Activated CD8-positive, alpha-beta T cell treated with anti-CD3 and anti-CD28 coated beads for 36 hours (primary cell): Measurements from ENCODE around the gene GPX5. TPM values are rescaled to one million over a fixed set of nuclear protein-coding genes. Genes with fewer than 3 reads are reported as not detected.
"Not testable (repeated sequence)": the region's sequence is repeated elsewhere in the genome, so short reads cannot be mapped to it uniquely, and the experiment has no call there.

Experiments
- ATAC-seq: fragments of 200-7000 bp; cut with Tn5 transposase; one replicate; pipeline ENCODE4 v1.10.0; 2021; ENCODE audit warnings: mild to moderate bottlenecking, moderate library complexity
- CTCF ChIA-PET: fragments of 350-600 bp; sonication (Branson Sonifier 250); formaldehyde crosslinking; loops from one replicate; lab custom pipeline; 2021; ENCODE audit warnings: antibody characterized with exemption; lab: Charles Lee
- POLR2A ChIA-PET: fragments of 350-600 bp; sonication (Branson Sonifier 250); formaldehyde crosslinking; loops from one replicate; lab custom pipeline; 2021; ENCODE audit warnings: antibody characterized with exemption; lab: Charles Lee
- DNase-seq: peaks from one replicate; pipeline ENCODE4 v3.0.0-alpha.2; 2020
- H3K27ac Mint-ChIP-seq: one replicate; pipeline ENCODE4 v1.8.0; 2021; ENCODE audit warnings: mild to moderate bottlenecking, mixed read lengths
- H3K27me3 Mint-ChIP-seq: one replicate; pipeline ENCODE4 v1.8.0; 2021; ENCODE audit warnings: mixed read lengths
- H3K36me3 Mint-ChIP-seq: one replicate; pipeline ENCODE4 v1.8.0; 2021; ENCODE audit warnings: low read depth, mixed read lengths
- H3K4me1 Mint-ChIP-seq: one replicate; pipeline ENCODE4 v1.8.0; 2021; ENCODE audit warnings: low read depth, mixed read lengths
- H3K4me3 Mint-ChIP-seq: one replicate; pipeline ENCODE4 v1.8.0; 2021; ENCODE audit warnings: mild to moderate bottlenecking, moderate library complexity, mixed read lengths
- H3K9me3 Mint-ChIP-seq: one replicate; pipeline ENCODE4 v1.8.0; 2021; ENCODE audit warnings: mixed read lengths
- intact Hi-C: fragments of 100-400 bp; cut with micrococcal nuclease; formaldehyde crosslinking; loops from one replicate; pipeline ENCODE4 v1.10.0; 2022
- total RNA-seq, 2 experiments: library from RNA; stranded (reverse); gene quantifications; one replicate each; pipeline ENCODE4 v1.2.3, GENCODE V29; 2021
- TF ChIP-seq, protein P1 (sequence below): fragments of 200-600 bp; IDR thresholded peaks from one replicate; pipeline ENCODE4 v1.8.0; 2022; ENCODE audit warnings: antibody characterized with exemption, mild to moderate bottlenecking

GPX5 gene
- total RNA-seq, 2 experiments from 2014 or later, result not detected

DNA sequence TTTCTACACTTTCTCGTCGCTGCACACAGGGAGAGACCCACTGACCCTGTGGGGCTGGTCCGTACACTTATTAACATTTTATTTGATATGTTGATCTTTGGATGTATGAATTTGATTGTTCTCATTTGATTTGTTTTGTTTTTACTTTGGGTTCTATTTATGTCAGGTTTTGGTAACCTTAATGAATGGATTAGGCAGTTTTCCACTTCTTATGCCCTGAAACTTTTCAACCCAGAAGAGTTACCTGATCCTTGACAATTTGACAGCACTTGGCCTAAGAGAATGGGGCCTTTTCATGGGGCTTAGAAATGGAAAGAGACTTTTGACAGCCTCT, 33.7 kb upstream of the GPX5 start:
- ChIA-PET CTCF (no interaction called here), POLR2A (no interaction called here)
- no peak for DNase-seq
- Mint-ChIP-seq H3K4me1 (peaks cover 25% of the 10 kb centered on the region), H3K27me3 (peaks cover 49% of the 10 kb centered on the region), H3K9me3 (no peaks in the 10 kb centered on the region), H3K36me3 (no peaks in the 10 kb centered on the region), H3K4me3 (no peak overlapping the region), H3K27ac (no peak overlapping the region)
- intact Hi-C loops, result loop anchor here (10.0 kb wide), 1 partner anchor 193 kb away; no protein-coding TSS in a partner anchor
- ATAC-seq, result no peak
- TF ChIP-seq, protein P1, sequence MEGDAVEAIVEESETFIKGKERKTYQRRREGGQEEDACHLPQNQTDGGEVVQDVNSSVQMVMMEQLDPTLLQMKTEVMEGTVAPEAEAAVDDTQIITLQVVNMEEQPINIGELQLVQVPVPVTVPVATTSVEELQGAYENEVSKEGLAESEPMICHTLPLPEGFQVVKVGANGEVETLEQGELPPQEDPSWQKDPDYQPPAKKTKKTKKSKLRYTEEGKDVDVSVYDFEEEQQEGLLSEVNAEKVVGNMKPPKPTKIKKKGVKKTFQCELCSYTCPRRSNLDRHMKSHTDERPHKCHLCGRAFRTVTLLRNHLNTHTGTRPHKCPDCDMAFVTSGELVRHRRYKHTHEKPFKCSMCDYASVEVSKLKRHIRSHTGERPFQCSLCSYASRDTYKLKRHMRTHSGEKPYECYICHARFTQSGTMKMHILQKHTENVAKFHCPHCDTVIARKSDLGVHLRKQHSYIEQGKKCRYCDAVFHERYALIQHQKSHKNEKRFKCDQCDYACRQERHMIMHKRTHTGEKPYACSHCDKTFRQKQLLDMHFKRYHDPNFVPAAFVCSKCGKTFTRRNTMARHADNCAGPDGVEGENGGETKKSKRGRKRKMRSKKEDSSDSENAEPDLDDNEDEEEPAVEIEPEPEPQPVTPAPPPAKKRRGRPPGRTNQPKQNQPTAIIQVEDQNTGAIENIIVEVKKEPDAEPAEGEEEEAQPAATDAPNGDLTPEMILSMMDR, result no peak

DNA sequence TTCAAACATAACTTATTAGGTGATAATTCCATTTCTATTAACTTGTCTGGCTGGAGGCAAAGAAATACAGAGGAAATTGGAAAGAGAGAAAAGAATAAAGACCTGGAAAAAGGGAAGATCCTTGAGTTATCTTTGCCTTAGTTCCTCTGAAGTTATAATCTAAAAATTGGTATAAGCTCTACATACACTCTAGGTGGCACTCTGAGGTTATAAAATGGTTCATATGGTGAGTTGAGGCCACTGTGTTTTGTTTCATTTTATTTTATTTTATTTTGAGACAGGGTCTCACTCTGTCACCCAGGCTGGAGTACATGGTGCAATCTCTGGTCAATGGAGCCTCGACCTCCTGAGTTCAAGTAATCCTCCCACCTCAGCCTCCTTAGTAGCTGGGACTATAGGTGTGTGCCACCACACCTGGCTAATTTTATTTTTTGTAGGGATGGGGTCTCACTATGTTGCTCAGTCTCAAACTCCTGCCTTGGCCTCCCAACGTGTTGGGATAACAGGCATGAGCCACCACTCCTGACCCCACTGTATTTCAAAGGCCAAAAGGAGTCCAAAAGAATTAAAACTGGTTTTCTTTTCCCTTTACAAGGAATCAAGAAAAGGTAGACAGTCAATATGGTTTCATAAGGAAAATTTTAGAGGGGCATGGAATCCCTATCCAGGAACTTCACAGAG, 29.4 kb upstream of the GPX5 start:
- peaks cover 23% of the 10 kb centered on the region for H3K27me3 Mint-ChIP-seq
- H3K27ac Mint-ChIP-seq, result no peak overlapping the region
- H3K4me1 Mint-ChIP-seq, result peaks cover 4% of the 10 kb centered on the region
- ATAC-seq, result no peak
- CTCF ChIA-PET, result interaction anchor here (0.6 to 1.7 kb wide), 7 partner anchors 12 to 189 kb away, joined by 3 to 5 read pairs (median 3); no protein-coding TSS in a partner anchor
- TF ChIP-seq, protein P1, result peak; percentile 51
- no peak for DNase-seq
- H3K36me3 Mint-ChIP-seq, result no peaks in the 10 kb centered on the region
- H3K9me3 Mint-ChIP-seq, result no peaks in the 10 kb centered on the region
- no peak overlapping the region for H3K4me3 Mint-ChIP-seq
- POLR2A ChIA-PET, result interaction anchor here (0.6 to 1.1 kb wide), 2 partner anchors 10 to 742 kb away, joined by 3 to 6 read pairs; no protein-coding TSS in a partner anchor
- intact Hi-C loops, result loop anchor here (10.0 kb wide), 1 partner anchor 189 kb away; no protein-coding TSS in a partner anchor

DNA sequence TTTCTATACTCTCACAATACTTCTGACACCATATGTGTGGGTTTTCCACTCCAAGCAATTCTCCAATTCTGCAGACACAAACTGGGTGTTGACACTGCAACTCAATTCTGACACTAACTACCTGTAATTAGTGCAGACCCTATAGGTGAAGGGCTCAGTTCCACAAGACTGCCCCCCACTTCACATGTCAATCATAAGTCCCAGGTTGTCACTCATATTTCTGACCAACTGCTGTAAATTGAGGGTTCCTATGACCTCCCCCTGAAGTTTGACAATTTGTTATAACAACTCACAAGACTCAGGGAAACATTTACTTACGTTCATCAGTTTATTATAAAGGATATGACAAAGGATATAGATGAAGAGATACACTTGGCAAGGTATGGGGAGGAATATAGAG, 28.4 kb upstream of the GPX5 start:
- H3K4me1 Mint-ChIP-seq, result no peaks in the 10 kb centered on the region
- no peak overlapping the region for H3K27ac Mint-ChIP-seq
- H3K4me3 Mint-ChIP-seq, result no peak overlapping the region
- no peaks in the 10 kb centered on the region for H3K9me3 Mint-ChIP-seq
- ATAC-seq, result no peak
- TF ChIP-seq, protein P1, result no peak
- DNase-seq, result no peak
- no peaks in the 10 kb centered on the region for H3K36me3 Mint-ChIP-seq
- ChIA-PET CTCF (interaction anchor here (1.0 kb wide), 1 partner anchor 109 kb away, joined by 3 read pairs; no protein-coding TSS in a partner anchor), POLR2A (no interaction called here)
- peaks cover 14% of the 10 kb centered on the region for H3K27me3 Mint-ChIP-seq
- intact Hi-C loops, result loop anchor here (10.0 kb wide), 1 partner anchor 187 kb away; no protein-coding TSS in a partner anchor

DNA sequence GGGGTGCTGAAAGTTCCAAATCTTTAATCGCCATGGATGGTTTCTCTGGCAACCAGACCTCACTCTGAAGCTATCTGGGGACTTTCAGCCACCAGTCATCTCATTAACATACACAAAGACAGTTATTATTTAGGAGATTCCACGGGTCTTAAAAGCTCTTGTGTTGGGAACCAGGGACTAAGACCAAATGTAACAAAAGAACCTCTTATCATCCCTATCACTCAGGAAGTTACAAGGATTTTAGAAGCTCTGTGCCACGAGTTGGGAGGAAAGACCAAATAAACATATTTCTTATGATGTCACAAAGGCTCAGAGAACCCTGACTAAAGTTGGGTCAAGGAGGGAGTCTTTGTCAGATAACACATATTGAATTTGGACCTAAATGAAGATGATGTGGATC, 27.8 kb upstream of the GPX5 start:
- POLR2A ChIA-PET, result no interaction called here
- TF ChIP-seq, protein P1, result no peak
- intact Hi-C loops, result loop anchor here (10.0 kb wide), 1 partner anchor 187 kb away; no protein-coding TSS in a partner anchor
- Mint-ChIP-seq H3K9me3 (no peaks in the 10 kb centered on the region), H3K36me3 (no peaks in the 10 kb centered on the region), H3K27ac (no peak overlapping the region), H3K27me3 (peaks cover 12% of the 10 kb centered on the region), H3K4me3 (no peak overlapping the region), H3K4me1 (no peaks in the 10 kb centered on the region)
- DNase-seq (no peak), ATAC-seq (no peak)
- CTCF ChIA-PET, result interaction anchor here (1.0 kb wide), 1 partner anchor 108 kb away, joined by 3 read pairs; no protein-coding TSS in a partner anchor

DNA sequence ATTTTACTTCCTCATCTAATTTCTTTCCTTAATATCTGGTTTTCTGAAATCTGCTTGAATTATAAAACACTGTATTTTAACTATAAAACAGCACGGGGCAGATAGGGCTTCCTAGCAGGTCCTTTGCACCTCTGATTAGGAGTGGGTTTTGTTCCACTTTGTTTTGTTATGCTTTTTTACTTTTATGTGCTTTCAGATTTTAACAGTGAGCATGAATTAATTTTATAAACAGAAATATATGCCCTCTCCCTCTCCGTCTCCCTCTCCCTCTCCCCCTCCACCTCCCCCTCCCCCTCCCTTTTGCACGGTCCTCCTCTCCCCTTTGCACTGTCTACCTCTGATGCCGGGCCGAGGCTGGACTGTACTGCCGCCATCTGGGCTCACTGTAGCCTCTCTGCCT, 24.4 kb upstream of the GPX5 start:
- Mint-ChIP-seq H3K36me3 (no peaks in the 10 kb centered on the region), H3K27me3 (peaks cover 8% of the 10 kb centered on the region), H3K27ac (no peak overlapping the region), H3K9me3 (no peaks in the 10 kb centered on the region), H3K4me1 (no peaks in the 10 kb centered on the region), H3K4me3 (no peak overlapping the region)
- TF ChIP-seq, protein P1, result no peak
- ATAC-seq (no peak), DNase-seq (no peak)
- intact Hi-C loops, result no loop called here
- POLR2A ChIA-PET, result no interaction called here
- CTCF ChIA-PET, result no interaction called here

DNA sequence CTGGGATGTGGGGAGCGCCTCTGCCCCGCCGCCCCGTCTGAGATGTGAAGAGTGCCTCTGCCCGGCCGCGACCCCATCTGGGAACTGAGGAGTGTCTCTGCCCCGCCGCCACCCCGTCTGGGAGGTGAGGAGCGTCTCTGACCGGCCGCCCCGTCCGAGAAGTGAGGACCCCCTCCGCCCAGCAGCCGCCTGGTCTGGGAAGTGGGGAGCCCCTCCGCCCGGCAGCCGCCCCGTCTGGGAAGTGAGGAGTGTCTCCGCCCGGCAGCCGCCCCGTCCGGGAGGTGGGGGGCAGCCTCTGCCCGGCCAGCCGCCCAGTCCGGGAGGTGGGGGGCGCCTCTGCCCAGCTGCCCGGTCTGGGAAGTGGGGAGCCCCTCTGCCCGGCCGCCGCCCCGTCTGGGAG, 23.5 kb upstream of the GPX5 start:
- ATAC-seq, POLR2A ChIA-PET, H3K4me1 Mint-ChIP-seq, H3K4me3 Mint-ChIP-seq, DNase-seq, H3K27ac Mint-ChIP-seq, intact Hi-C loops, H3K9me3 Mint-ChIP-seq, CTCF ChIA-PET, H3K27me3 Mint-ChIP-seq, H3K36me3 Mint-ChIP-seq: not testable (repeated sequence)

DNA sequence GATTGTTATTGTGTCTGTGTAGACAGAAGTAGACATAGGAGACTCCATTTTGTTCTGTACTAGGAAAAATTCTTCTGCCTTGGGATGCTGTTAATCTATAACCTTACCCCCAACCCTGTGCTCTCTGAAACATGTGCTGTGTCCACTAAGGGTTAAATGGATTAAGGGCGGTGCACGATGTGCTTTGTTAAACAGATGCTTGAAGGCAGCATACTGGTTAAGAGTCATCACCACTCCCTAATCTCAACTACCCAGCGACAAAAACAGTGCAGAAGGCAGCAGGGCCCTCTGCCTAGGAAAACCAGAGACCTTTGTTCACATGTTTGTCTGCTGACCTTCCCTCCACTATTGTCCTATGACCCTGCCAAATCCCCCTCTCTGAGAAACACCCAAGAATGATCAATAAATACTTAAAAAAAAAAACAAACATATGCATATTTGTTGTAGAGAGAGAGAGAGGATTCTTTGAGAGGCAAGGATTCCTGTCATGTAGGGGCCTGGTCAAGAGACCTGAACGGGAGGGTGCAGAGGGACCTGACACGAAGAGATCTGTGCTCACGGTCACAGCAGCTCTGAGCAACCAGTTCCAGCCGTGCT, 22.9 kb upstream of the GPX5 start:
- intact Hi-C loops, result not testable (repeated sequence)

More for the DNA sequence above, 22.9 kb upstream of the GPX5 start:
- H3K9me3 Mint-ChIP-seq, DNase-seq, H3K4me1 Mint-ChIP-seq, H3K27ac Mint-ChIP-seq, ATAC-seq, H3K4me3 Mint-ChIP-seq, POLR2A ChIA-PET, CTCF ChIA-PET, H3K27me3 Mint-ChIP-seq, H3K36me3 Mint-ChIP-seq: not testable (repeated sequence)
